K562 (cell line): ENCODE results near the gene PPFIA3. TPM values are rescaled to one million over a fixed set of nuclear protein-coding genes. Genes with fewer than 3 reads are reported as not detected.
A peak's percentile ranks its signal among the peaks of the same experiment; 100 is the strongest.

Experiments
- CBFA2T2 ChIP-seq: fragments of 450-650 bp; conservative IDR thresholded peaks from 2 replicates; pipeline ENCODE4 v1.6.1; 2017; ENCODE audit warnings: mild to moderate bottlenecking
- CREM ChIP-seq: IDR thresholded peaks from 2 replicates; pipeline ENCODE4 v1.6.1; 2014; ENCODE audit warnings: antibody characterized with exemption, low read depth
- HNRNPK ChIP-seq: fragments of 200-400 bp; formaldehyde crosslinking; IDR thresholded peaks from one replicate; pipeline ENCODE4 v1.6.1; 2018; ENCODE audit warnings: mild to moderate bottlenecking, low read depth, low read length; ENCODE audit not compliant: poor library complexity, severe bottlenecking
- HOXB6 ChIP-seq: fragments of 250-450 bp; sonication (Bioruptor Pico); IDR thresholded peaks from 2 replicates; pipeline ENCODE4 v1.5.1; 2022; ENCODE audit warnings: mild to moderate bottlenecking, borderline replicate concordance
- KLF6 ChIP-seq: fragments of 250-450 bp; sonication (Bioruptor Pico); IDR thresholded peaks from 2 replicates; pipeline ENCODE4 v1.4.0; 2020; ENCODE audit warnings: mild to moderate bottlenecking, moderate library complexity, borderline replicate concordance
- MAFF ChIP-seq: IDR thresholded peaks from 2 replicates; pipeline ENCODE4 v1.6.1; 2012; ENCODE audit warnings: low read length, improper control_type of control experiment
- MEF2A ChIP-seq: IDR thresholded peaks from 2 replicates; pipeline ENCODE4 v1.6.1; 2011; ENCODE audit warnings: low read depth, mild to moderate bottlenecking, low read length, moderate library complexity; ENCODE audit not compliant: control insufficient read depth
- RB1 ChIP-seq: fragments of 450-650 bp; IDR thresholded peaks from 2 replicates; pipeline ENCODE4 v1.6.1; 2017; ENCODE audit warnings: low read depth, mild to moderate bottlenecking
- SAFB ChIP-seq: fragments of 200-400 bp; formaldehyde crosslinking; IDR thresholded peaks from 2 replicates; pipeline ENCODE4 v1.6.1; 2017; ENCODE audit warnings: low read depth, low read length, borderline replicate concordance
- TAF1 ChIP-seq: IDR thresholded peaks from 2 replicates; pipeline ENCODE4 v1.6.1; 2011; ENCODE audit warnings: mild to moderate bottlenecking, low read length, moderate library complexity; ENCODE audit not compliant: insufficient read depth, control insufficient read depth, severe bottlenecking; ENCODE audit errors: extremely low read depth
- TARDBP ChIP-seq: fragments of 450-650 bp; IDR thresholded peaks from 2 replicates; pipeline ENCODE4 v1.6.1; 2016
- TCF7L2 ChIP-seq: fragments of 150-350 bp; IDR thresholded peaks from 2 replicates; pipeline ENCODE4 v1.6.1; 2016; ENCODE audit warnings: low read depth, mild to moderate bottlenecking, low read length, moderate library complexity
- ZBTB7A ChIP-seq: IDR thresholded peaks from 2 replicates; pipeline ENCODE4 v1.6.1; 2011; ENCODE audit warnings: low read depth, mild to moderate bottlenecking, low read length, moderate library complexity, borderline replicate concordance; ENCODE audit not compliant: control insufficient read depth
- ZC3H8 ChIP-seq: fragments of 450-650 bp; IDR thresholded peaks from 2 replicates; pipeline ENCODE4 v1.6.1; 2017
- ZNF696 ChIP-seq: fragments of 250-450 bp; sonication (Bioruptor Pico); conservative IDR thresholded peaks from 2 replicates; pipeline ENCODE4 v1.4.0; 2020; ENCODE audit warnings: mild to moderate bottlenecking, moderate library complexity
- ZNF717 ChIP-seq: fragments of 250-450 bp; sonication (Bioruptor Pico); IDR thresholded peaks from 2 replicates; pipeline ENCODE4 v1.5.0; 2021
- polyA plus RNA-seq, 8 experiments: library from polyadenylated mRNA; depleted of rRNA in 4 of 8; stranded (reverse) in 5 of 8; unstranded in 3 of 8; fragments of >200 nt; fragmentation: Nextera tagmentation in 2 of 8; fragmentation: Illumina TruSeq in 1 of 8; extraction: Ambion mirVana in 2 of 8; extraction: Trizol in 1 of 8; gene quantifications; 2 replicates each; pipeline versions ENCODE4 v1.2.1 to v1.2.3, GENCODE V29; 2011 to 2014; ENCODE audit warnings: inconsistent platforms in 1 of 8, missing spikeins in 1 of 8
- total RNA-seq, 7 experiments: library from RNA; depleted of rRNA in 6 of 7; stranded (reverse); fragments of >200 nt in 6 of 7; fragmentation: Illumina TruSeq in 2 of 7; extraction: Trizol in 2 of 7; gene quantifications; 2 replicates each; pipeline versions ENCODE4 v1.2.1 to v1.2.3, GENCODE V29; 2011 to 2021; ENCODE audit warnings: low replicate concordance in 1 of 7
- TF ChIP-seq, protein P1 (sequence below), 2 experiments: fragments of 450-650 bp; IDR thresholded peaks; 2 replicates each; pipeline ENCODE4 v1.6.1; 2016; ENCODE audit warnings: mild to moderate bottlenecking in 2 of 2, borderline replicate concordance in 1 of 2, low read depth in 1 of 2, moderate library complexity in 1 of 2
- TF ChIP-seq, protein P2 (sequence below), 2 experiments: fragments of 200-800 bp in 1 of 2; sonication (Bioruptor generic) in 1 of 2; sonication (generic) in 1 of 2; formaldehyde crosslinking in 1 of 2; IDR thresholded peaks in 1 of 2; conservative IDR thresholded peaks in 1 of 2; 2 replicates each; pipeline versions ENCODE4 v1.5.0 to v1.6.1; 2016 to 2020; ENCODE audit warnings: missing compliant biosample characterization in 1 of 2, missing genetic modification characterization in 1 of 2, missing genetic modification reagents in 1 of 2

Gene PPFIA3
- total and polyA plus RNA-seq, 9 of the 15 experiments (the other 6 are each of a cell fraction or from before 2014, with no cell fraction given), result 0.10 to 53.0 (median 17.6) TPM

DNA sequence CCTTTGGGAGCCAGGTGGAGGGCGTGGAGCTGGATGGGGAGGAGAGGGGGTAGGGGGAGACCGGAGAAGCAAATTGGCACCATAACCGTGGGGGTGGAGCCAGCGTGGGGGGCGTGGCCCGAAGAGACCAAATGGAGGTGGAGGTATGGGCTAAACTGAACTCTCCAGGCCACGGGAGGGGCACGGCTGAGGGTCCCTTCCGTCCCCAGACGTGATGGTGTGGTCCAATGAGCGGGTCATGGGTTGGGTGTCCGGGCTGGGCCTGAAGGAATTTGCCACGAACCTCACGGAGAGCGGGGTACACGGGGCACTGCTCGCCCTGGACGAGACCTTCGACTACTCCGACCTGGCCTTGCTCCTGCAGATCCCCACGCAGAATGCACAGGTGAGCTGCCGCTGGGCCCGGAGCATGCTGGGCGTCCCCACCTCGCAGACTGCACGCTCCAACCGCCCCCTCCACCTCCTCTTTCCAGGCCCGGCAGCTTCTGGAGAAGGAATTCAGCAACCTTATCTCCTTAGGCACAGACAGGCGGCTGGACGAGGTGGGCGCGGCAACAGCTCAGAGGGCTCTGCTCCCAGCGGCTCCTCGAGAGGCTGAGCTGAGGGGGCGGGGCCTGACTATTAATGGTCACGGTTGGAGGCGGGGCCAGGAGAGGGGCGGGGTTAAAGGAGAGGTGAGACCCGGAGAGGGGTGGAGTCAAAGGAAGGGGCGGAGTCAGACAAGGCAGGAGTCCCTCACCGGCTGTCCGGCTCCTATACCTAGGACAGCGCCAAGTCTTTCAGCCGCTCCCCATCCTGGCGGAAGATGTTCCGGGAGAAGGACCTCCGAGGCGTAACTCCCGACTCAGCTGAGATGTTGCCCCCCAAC is 29.7 kb downstream of the PPFIA3 start (continued):
- peak; percentile 29; the same call in 1 of the 2 replicates for TF ChIP-seq TCF7L2
- TF ChIP-seq, protein P1, sequence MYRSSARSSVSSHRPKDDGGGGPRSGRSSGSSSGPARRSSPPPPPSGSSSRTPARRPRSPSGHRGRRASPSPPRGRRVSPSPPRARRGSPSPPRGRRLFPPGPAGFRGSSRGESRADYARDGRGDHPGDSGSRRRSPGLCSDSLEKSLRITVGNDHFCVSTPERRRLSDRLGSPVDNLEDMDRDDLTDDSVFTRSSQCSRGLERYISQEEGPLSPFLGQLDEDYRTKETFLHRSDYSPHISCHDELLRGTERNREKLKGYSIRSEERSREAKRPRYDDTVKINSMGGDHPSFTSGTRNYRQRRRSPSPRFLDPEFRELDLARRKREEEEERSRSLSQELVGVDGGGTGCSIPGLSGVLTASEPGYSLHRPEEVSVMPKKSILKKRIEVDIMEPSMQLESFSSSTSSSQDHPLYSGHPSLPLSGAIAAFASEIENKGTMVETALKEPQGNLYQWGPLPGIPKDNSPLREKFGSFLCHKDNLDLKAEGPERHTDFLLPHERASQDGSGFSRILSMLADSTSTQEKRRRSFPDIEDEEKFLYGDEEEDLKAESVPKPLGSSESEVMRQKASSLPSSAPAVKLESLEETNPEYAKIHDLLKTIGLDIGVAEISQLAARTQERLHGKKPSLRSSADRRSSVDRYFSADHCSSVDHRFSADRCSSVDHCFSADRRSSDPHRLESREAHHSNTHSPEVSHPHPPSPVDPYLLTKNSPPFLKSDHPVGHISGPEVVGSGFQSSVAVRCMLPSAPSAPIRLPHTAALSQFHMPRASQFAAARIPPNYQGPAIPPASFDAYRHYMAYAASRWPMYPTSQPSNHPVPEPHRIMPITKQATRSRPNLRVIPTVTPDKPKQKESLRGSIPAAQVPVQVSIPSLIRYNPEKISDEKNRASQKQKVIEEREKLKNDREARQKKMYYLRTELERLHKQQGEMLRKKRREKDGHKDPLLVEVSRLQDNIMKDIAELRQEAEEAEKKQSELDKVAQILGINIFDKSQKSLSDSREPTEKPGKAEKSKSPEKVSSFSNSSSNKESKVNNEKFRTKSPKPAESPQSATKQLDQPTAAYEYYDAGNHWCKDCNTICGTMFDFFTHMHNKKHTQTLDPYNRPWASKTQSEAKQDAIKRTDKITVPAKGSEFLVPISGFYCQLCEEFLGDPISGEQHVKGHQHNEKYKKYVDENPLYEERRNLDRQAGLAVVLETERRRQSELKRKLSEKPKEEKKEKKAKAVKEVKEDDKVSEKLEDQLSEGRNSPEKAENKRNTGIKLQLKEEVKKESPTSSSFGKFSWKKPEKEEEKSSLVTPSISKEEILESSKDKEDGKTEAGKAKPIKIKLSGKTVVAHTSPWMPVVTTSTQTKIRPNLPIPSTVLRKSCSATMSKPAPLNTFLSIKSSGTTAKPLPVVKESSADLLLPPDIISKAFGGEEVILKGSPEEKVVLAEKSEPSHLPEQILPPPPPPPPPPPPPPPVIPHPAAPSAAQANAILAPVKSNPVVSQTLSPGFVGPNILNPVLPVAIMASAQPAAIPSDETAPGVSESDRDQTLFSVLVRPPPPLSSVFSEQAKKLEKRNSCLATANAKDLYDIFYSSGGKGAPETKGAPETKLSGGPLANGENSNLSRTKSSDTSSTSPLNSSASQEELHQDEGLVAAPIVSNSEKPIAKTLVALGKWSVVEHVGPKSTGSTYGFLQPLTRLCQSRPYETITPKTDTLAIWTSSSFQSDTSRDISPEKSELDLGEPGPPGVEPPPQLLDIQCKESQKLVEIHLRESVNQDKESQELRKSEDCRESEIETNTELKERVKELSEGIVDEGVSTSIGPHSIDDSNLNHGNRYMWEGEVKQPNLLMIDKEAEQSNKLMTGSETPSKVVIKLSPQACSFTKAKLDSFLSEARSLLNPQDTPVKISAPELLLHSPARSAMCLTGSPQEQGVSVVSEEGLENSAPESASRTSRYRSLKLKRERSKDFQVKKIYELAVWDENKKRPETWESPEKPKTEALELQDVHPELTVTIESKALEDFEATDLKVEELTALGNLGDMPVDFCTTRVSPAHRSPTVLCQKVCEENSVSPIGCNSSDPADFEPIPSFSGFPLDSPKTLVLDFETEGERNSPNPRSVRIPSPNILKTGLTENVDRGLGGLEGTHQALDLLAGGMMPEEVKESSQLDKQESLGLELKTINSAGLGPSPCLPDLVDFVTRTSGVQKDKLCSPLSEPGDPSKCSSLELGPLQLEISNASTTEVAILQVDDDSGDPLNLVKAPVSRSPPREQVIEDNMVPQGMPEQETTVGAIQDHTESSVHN (IDR thresholded peaks at IDR 0.05; ENCODE audit: borderline replicate concordance in 1 of 2, low read depth in 1 of 2), result no peak
- TF ChIP-seq HNRNPK, result no peak
- TF ChIP-seq SAFB, result no peak
- no peak for TF ChIP-seq ZNF696 (CRISPR knock-in tag)
- no peak for TF ChIP-seq MEF2A
- peak; percentile 49; the same call in 1 of the 2 replicates for TF ChIP-seq CREM
- TF ChIP-seq ZC3H8, result no peak
- peak; percentile 17; the same call in 1 of the 2 replicates for TF ChIP-seq ZBTB7A
- TF ChIP-seq TARDBP, result no peak
- TF ChIP-seq, protein P2, sequence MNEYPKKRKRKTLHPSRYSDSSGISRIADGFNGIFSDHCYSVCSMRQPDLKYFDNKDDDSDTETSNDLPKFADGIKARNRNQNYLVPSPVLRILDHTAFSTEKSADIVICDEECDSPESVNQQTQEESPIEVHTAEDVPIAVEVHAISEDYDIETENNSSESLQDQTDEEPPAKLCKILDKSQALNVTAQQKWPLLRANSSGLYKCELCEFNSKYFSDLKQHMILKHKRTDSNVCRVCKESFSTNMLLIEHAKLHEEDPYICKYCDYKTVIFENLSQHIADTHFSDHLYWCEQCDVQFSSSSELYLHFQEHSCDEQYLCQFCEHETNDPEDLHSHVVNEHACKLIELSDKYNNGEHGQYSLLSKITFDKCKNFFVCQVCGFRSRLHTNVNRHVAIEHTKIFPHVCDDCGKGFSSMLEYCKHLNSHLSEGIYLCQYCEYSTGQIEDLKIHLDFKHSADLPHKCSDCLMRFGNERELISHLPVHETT (CRISPR knock-in tag; conservative IDR thresholded peaks at IDR 0.05 in 1 of 2, IDR thresholded peaks at IDR 0.05 in 1 of 2), result 0 out of 4 replicates have a peak, but pooled peaks of 1 of the 2 experiments have one; percentile 16
- no peak for TF ChIP-seq HOXB6 (CRISPR knock-in tag)
- TF ChIP-seq MAFF, result no peak
- peak; percentile 53 for TF ChIP-seq CBFA2T2
- no peak for TF ChIP-seq ZNF717 (CRISPR knock-in tag)
- no peak for TF ChIP-seq KLF6 (CRISPR knock-in tag)
- no peak; the same call in 1 of the 2 replicates for TF ChIP-seq RB1
- TF ChIP-seq TAF1, result peak; percentile 67
